Measurements from ENCODE around the gene YDJC. TPM values are rescaled to one million over a fixed set of nuclear protein-coding genes. Genes with fewer than 3 reads are reported as not detected.

YDJC gene
- total and polyA plus RNA-seq, 2 experiments from 2014 or later = 53.3 to 83.7 TPM

DNA sequence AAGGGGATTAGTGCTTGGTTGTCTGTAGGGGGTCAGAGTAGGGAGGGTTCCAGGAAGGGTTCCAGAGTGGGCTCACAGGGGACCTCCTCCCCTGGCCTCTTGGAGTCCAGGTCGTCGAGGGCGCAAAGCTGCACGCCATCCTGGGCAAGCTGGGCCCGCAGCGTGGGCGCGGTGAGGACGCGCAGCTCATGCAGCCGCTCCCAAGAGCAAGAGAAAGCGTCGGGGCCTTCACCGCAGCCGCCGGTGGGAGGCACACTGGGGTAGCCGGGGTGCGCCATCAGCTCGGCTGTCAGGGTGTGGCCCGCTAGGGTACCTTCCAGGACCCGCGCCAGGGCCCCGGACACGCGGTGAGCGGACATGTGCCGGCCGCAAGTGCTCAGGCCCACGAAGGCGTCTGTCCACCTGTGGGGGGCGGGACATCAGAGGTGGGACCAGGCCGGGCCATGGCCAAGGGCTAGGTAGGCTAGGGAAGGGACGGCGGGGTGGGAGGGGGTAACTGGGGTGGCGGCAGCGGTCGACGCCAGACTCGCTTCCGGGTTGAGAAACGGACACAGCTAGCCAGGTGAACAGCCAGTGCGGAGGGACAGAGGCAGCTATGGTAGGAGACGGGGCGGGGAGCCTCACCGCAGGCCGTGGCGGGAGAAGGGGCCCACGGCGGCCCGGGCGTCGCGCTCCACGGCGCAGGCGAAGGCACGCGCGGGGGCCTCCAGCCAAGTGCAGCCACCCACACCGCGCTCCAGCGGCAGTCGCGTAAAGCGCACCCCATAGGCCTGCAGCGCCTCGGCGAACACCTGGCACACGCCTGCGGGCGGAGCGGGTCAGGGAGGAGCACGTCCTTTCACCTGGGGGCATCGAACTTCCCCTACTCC, 1.2 kb downstream of the YDJC start (continued):
- TF ChIP-seq, protein P1, sequence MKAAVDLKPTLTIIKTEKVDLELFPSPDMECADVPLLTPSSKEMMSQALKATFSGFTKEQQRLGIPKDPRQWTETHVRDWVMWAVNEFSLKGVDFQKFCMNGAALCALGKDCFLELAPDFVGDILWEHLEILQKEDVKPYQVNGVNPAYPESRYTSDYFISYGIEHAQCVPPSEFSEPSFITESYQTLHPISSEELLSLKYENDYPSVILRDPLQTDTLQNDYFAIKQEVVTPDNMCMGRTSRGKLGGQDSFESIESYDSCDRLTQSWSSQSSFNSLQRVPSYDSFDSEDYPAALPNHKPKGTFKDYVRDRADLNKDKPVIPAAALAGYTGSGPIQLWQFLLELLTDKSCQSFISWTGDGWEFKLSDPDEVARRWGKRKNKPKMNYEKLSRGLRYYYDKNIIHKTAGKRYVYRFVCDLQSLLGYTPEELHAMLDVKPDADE (IDR thresholded peaks at IDR 0.05) = no peak
- TF ChIP-seq EZH2 (IDR thresholded peaks at IDR 0.05; ENCODE audit: low read depth, unreplicated experiment) (no peak), ZNF331 (CRISPR knock-in tag; IDR thresholded peaks at IDR 0.05; ENCODE audit: low read depth) (no peak), POLR2AphosphoS5 (IDR thresholded peaks at IDR 0.05; ENCODE audit: low read depth) (no peak)
- TF ChIP-seq, protein P2, sequence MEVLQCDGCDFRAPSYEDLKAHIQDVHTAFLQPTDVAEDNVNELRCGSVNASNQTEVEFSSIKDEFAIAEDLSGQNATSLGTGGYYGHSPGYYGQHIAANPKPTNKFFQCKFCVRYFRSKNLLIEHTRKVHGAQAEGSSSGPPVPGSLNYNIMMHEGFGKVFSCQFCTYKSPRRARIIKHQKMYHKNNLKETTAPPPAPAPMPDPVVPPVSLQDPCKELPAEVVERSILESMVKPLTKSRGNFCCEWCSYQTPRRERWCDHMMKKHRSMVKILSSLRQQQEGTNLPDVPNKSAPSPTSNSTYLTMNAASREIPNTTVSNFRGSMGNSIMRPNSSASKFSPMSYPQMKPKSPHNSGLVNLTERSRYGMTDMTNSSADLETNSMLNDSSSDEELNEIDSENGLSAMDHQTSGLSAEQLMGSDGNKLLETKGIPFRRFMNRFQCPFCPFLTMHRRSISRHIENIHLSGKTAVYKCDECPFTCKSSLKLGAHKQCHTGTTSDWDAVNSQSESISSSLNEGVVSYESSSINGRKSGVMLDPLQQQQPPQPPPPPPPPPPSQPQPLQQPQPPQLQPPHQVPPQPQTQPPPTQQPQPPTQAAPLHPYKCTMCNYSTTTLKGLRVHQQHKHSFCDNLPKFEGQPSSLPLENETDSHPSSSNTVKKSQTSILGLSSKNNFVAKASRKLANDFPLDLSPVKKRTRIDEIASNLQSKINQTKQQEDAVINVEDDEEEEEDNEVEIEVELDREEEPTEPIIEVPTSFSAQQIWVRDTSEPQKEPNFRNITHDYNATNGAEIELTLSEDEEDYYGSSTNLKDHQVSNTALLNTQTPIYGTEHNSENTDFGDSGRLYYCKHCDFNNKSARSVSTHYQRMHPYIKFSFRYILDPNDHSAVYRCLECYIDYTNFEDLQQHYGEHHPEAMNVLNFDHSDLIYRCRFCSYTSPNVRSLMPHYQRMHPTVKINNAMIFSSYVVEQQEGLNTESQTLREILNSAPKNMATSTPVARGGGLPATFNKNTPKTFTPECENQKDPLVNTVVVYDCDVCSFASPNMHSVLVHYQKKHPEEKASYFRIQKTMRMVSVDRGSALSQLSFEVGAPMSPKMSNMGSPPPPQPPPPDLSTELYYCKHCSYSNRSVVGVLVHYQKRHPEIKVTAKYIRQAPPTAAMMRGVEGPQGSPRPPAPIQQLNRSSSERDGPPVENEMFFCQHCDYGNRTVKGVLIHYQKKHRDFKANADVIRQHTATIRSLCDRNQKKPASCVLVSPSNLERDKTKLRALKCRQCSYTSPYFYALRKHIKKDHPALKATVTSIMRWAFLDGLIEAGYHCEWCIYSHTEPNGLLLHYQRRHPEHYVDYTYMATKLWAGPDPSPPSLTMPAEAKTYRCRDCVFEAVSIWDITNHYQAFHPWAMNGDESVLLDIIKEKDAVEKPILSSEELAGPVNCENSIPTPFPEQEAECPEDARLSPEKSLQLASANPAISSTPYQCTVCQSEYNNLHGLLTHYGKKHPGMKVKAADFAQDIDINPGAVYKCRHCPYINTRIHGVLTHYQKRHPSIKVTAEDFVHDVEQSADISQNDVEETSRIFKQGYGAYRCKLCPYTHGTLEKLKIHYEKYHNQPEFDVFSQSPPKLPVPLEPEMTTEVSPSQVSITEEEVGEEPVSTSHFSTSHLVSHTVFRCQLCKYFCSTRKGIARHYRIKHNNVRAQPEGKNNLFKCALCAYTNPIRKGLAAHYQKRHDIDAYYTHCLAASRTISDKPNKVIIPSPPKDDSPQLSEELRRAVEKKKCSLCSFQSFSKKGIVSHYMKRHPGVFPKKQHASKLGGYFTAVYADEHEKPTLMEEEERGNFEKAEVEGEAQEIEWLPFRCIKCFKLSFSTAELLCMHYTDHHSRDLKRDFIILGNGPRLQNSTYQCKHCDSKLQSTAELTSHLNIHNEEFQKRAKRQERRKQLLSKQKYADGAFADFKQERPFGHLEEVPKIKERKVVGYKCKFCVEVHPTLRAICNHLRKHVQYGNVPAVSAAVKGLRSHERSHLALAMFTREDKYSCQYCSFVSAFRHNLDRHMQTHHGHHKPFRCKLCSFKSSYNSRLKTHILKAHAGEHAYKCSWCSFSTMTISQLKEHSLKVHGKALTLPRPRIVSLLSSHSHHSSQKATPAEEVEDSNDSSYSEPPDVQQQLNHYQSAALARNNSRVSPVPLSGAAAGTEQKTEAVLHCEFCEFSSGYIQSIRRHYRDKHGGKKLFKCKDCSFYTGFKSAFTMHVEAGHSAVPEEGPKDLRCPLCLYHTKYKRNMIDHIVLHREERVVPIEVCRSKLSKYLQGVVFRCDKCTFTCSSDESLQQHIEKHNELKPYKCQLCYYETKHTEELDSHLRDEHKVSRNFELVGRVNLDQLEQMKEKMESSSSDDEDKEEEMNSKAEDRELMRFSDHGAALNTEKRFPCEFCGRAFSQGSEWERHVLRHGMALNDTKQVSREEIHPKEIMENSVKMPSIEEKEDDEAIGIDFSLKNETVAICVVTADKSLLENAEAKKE (CRISPR knock-in tag; IDR thresholded peaks at IDR 0.05) = no peak
